ENCODE data around the gene CHRDL2.
"Not testable (repeated sequence)": the region's sequence is repeated elsewhere in the genome, so short reads cannot be mapped to it uniquely, and the experiment has no call there.

CHRDL2 gene

DNA sequence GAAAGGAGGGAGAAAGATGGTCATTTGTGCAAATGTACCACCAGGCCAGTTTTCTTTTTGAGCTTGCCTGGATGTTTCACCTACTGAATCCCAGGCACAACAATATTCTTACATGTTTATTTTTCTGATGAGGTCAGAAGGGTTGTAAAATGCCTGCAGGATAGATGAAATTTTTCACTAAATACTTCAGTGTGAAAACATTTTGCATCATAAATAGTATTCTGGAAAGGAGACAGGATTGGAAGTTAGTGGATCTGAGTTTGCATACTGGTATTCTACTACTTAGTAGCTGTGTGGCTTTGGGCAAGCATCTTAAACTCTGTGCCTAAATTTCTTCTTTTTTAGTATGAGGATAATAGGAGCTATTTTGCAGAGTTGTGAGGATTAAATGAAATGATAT is 42.2 kb upstream of the CHRDL2 start:
- TF ChIP-seq, protein P1, sequence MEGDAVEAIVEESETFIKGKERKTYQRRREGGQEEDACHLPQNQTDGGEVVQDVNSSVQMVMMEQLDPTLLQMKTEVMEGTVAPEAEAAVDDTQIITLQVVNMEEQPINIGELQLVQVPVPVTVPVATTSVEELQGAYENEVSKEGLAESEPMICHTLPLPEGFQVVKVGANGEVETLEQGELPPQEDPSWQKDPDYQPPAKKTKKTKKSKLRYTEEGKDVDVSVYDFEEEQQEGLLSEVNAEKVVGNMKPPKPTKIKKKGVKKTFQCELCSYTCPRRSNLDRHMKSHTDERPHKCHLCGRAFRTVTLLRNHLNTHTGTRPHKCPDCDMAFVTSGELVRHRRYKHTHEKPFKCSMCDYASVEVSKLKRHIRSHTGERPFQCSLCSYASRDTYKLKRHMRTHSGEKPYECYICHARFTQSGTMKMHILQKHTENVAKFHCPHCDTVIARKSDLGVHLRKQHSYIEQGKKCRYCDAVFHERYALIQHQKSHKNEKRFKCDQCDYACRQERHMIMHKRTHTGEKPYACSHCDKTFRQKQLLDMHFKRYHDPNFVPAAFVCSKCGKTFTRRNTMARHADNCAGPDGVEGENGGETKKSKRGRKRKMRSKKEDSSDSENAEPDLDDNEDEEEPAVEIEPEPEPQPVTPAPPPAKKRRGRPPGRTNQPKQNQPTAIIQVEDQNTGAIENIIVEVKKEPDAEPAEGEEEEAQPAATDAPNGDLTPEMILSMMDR (IDR thresholded peaks at IDR 0.05; ENCODE audit: extremely low read depth, missing control alignments): no peak
- no peak for DNase-seq (ENCODE audit: low spot score)

DNA sequence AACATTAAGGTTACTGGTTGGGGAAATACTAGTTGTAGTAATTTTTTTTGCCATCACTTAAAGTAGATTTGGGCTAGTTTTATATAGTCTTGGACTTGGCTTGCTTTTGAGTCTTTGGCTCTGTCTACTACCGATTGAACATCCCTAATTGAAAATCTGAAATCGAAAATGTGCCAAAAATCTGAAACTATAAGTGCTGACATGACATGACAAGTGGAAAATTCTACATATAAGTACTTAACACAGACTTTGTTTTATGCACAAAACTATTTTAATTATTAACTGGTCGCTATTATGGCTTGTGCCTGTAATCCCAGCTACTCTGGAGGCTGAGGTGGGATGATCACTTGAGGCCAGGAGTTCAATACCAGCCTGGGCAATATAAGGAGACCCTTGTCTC is 39.9 kb upstream of the CHRDL2 start:
- TF ChIP-seq, protein P1 (IDR thresholded peaks at IDR 0.05; ENCODE audit: extremely low read depth, missing control alignments): no peak

DNA sequence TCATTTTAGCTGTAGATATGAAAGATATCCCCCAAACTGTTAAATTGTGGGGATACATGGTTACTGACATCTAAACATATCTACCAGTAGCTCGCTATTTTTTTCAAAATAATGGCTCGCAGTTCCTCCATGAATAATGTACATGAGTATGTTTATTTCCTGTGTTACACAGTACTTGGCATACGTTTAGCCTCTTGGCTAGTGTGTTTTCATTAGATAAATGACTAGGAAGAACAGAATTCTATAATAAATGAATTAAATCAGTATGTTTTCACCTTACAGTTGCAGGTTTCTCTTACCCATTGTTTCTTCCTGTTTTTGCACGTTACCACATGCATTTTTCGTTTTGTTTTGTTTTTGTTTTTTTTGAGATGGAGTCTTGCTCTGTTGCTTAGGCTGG is 39.2 kb upstream of the CHRDL2 start:
- TF ChIP-seq, protein P1 (IDR thresholded peaks at IDR 0.05; ENCODE audit: extremely low read depth, missing control alignments): no peak
- DNase-seq (ENCODE audit: low spot score): no peak

More for the DNA sequence above, 39.9 kb upstream of the CHRDL2 start:
- DNase-seq (ENCODE audit: low spot score): no peak

DNA sequence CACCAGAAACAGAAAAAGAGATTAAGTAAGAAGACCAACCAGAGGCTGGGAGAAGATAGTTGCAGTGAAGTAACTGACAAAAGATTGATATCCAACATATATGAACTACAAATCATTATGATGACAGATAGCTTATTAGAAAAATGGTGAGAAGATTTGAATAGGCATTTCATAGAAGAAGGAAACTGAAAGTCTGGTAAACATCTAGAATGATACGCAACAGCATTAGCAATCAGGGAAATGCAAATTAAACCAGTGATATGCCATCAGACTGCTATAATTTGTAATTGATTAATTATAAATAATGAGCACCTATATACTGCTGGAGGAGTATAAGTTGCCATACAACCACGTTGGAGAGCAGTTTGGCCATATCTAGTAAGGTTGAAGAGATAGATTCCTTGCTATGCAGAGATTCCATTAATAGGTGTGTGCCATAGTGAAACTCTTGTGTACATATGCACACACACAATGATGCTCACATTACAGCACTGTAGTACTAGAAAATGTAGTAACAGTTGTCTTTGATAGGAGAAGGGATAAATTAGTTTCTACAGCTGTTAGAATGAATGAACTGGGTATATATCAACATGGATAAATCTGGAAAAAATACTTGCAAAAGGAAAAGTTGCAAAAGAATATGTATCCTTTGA is 38.0 kb upstream of the CHRDL2 start:
- TF ChIP-seq, protein P1 (IDR thresholded peaks at IDR 0.05; ENCODE audit: extremely low read depth, missing control alignments): no peak
- DNase-seq (ENCODE audit: low spot score): no peak

DNA sequence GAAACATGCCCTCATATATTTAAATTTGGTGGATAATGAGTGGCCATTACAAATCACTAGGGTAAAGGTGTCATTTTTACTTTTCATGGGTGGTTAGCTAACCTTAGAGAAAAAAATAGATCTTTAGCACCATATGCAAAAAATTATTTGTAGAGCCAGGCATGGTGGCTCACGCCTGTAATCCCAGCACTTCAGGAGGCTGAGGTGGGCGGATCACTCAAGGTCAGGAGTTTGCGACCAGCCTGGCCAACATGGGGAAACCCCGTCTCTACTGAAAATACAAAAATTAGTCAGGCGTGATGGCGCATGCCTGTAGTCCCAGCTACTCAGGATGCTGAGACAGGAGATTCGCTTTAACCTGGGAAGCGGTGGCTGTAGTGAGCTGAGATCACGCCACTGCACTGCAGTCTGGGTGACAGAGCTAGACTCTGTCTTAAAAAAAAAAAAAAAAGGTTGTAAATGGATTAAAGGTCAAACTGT is 37.0 kb upstream of the CHRDL2 start:
- not testable (repeated sequence) for DNase-seq (ENCODE audit: low spot score)

DNA sequence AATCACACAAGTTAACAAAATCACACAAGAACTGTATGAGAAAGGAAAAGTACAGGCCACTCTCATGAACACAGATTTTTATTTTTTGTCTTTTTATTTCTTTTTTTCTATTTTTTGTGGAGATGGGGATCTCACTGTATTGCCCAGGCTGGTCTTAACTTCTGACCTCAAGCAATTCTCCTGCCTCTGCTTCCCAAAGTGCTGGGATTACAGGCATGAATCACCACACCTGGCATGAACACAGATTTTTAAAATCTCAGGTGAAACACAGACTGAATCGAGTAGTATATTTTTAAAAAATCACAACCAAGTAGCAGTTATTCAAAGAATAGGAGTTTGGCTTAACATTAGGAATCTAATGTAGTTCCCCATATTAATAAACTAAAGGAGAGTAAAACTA is 35.7 kb upstream of the CHRDL2 start:
- no peak for DNase-seq (ENCODE audit: low spot score)
- TF ChIP-seq, protein P1 (IDR thresholded peaks at IDR 0.05; ENCODE audit: extremely low read depth, missing control alignments): no peak

DNA sequence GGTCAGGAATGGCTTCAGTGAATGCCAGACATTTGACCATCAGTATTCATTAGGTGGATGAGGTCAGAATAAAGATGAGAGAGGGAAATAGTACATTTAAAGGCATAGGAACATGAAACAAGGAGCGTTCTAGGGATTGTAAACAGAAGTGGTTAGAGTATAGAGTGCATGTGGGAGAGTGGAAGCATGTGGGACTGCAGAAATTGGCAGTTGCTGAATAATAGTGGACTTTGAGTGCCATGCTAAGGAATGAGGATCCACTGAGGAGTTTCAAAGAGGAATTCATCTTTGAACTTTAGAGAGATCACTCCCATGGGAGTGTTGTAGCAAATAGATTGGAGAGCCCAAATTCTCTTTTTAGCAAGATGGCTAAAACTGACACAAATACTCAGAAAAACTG is 25.3 kb upstream of the CHRDL2 start:
- TF ChIP-seq, protein P1 (IDR thresholded peaks at IDR 0.05; ENCODE audit: extremely low read depth, missing control alignments): no peak
- DNase-seq (ENCODE audit: low spot score): no peak

DNA sequence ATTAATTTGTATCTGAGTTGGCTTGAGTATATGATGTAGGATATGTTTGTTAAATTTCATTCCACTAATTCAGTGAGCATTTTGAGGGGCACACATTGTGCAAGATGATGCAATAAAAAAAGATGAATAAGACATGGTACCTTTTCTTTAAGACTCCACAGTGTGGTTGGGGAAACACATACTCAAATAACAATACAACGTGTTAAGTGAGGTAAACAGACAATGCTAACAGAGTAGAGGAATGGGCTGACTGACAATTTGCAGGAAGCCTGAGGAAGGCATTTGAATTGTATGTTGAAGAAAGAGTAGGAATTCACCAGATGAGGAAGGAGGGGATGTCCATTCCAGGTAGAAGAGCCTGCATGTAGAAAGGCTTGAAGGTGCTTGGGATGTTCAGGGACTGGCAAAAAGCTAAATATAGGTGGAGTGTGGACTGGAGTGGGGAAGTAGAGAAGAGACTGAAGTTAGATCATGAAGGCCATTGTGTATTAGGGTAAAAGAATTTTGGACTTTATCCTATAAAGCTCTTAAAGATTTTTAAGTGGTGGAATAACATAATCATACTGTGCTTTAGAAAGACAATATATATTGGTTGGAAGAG is 24.3 kb upstream of the CHRDL2 start:
- TF ChIP-seq, protein P1 (IDR thresholded peaks at IDR 0.05; ENCODE audit: extremely low read depth, missing control alignments): no peak
- DNase-seq (ENCODE audit: low spot score): no peak
